Left hindlimb (tissue), 1 donor: ENCODE data around the gene MSS51.

Source experiments
- DNase-seq: peaks from one replicate; pipeline ENCODE4 v3.0.0-alpha.2; 2018

Gene MSS51

GRCh38 chr10:73433538-73433867, at the start of gene MSS51:
Gene MSS51 (minus strand): TSS chr10:73433561. CDS start chr10:73428284, 5,277 bp downstream.
- no peak for DNase-seq

GRCh38 chr10:73480158-73480557, 46.8 kb upstream of the MSS51 start:
- DNase-seq, result no peak

GRCh38 chr10:73478636-73479035, 45.3 kb upstream of the MSS51 start:
- no peak for DNase-seq

GRCh38 chr10:73471226-73471625, 37.9 kb upstream of the MSS51 start:
- no peak for DNase-seq

GRCh38 chr10:73469579-73469978, 36.2 kb upstream of the MSS51 start:
- DNase-seq, result no peak

DNA sequence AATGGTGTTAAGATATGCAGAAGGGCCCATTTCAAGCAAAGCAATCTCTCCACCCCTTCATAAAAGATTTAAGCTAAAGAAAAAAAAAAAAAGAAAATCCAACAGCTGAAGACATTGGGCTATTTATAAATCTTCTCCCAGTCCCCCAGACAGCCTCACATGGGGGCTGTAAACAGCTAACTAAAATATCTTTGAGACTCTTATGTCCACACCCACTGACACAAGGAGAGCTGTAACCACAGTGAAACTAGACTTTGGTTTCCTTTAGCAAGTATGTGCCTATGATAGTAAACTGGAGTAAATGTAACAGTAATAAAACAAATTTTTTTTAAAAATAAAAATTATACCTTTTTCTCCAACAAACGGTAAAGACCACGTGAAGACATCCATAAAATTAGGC, 33.8 kb upstream of the MSS51 start:
- no peak for DNase-seq

DNA sequence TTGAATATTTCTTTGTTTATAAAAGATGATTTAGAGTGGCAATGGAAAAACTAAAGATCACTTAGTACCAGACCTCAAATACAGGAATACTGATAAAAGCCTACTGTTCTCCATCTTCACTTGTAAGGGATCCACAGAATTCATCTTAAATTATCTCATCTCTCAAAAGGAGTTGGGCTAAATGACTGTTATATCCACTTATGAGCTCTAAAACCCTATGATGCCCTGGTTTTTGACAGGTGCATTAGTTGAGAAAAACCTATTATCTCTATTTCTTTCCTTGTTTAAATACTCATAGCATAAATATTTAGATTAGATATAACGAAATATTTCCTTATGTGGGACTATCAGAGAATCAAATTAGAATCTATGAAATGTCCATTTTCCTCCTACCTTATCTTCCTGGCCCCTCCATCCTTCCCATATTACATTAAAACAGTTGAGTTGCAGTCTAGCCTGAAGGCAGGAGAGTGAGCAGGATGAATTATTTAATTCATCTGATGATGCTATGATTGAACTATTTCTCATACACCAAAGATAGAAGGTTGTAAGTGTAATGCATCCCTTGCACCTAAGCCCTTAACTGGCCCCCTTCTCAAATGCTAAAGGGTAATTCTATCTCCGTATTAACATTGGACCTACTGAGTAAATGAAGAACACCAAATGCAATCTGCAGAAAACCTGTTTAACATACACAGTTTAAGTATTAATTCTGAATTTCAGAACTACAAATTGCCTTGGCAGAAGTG, 32.8 kb upstream of the MSS51 start:
- DNase-seq, result no peak

DNA sequence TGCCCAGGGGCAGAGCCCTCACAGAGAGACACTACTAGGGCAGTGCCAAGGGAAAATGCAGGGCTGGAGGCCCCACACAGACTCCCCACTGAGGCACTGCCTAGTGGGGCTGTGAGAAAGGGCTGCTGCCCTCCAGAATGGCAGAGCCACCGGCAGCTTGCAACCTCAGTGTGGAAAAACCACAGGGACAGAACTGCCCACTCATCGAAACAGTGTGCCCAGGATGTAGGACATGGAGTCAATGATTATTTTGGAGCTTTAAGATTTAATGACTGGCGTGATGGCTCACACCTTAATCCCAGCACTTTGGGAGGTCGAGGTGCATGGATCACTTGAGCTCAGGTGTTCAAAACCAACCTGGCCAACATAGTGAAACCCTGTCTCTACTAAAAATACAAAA, 27.5 kb upstream of the MSS51 start:
- no peak for DNase-seq

GRCh38 chr10:73459683-73460314, 26.4 kb upstream of the MSS51 start:
- no peak for DNase-seq

DNA sequence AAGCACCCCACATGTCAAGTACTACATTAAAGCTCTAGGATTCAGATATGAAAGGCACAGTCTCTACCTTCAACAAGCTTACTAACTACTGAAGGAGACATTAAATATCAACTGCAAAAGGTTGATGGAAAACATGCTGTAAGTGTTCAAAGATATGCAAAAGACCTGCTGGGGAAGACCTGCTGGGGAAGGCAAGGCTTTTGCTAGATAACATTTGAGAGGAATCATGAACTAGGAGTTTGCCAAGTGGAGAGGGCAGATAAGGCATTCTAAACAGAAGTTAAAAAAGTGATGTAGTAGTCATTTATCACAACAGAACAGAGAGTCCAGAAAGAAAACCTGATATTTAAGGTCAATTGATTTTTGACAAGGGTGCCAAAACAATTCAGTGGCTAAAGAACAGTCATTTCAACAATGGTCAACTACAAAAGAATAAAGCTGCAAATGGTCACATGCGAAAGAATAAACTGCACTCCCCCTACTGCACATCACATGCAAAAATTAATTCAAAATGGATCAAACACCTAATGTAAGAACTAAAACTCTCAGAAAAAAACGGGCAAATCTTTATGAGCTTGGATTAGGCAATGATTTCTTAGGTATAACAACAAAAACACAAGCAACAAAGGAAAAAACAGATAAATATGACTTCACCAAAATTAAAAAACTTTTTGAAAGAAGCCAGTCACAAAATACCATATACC, 23.0 kb upstream of the MSS51 start:
- no peak for DNase-seq

DNA sequence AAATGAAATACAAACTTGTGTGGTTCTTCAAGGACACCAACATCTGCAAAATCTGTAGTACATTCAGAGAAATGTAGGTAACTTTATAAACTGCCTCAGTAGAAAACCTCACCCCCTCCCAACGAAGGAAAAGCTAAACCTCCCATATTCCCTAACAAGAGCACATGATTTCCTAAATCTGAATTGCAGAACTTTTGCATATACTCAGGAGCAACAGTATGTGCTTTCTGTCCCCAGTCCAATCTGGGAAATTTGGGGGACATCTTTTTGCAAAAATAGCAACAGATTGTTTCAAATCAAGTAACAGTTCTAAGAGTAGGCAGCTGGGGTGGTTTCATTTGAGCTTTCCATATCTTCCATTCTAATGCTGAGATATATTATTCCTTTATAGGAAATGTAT, 15.8 kb upstream of the MSS51 start:
- DNase-seq, result no peak

DNA sequence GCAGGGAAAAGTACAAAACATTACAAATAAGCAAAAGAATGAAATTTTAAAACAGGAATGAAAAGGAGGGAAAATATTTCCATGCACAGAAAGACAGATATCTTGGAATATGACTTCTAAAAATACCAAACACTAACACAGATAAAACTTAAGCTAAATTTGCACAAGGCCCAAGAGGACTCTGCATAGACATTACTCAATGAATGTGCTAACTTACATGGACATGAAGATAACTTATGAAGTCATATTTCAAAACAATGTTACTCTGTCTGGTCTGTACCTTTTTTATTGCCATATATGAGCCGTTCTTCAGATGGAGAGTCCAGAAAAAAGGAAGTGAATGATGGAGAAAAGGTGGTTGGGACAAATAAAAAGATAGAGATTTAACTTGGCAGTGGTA, 15.0 kb upstream of the MSS51 start:
- DNase-seq, result no peak

DNA sequence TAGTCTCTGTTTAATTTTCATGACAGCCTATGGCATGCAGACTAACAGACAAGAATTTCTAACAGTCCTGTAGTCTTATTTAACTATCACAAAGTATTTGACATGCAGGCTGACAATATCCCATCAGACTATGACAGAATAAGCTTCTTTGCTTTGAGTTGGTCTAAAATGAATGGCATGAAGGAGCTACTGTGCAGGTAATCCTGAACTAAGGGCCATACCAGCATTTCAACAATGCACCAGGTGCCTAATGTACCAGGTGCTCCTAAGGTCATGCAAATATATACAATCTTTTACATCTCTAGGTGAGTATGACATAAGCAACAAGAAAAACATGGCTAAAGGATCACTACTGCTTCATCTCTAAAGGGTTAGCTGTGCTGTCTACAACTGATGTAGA, 13.6 kb upstream of the MSS51 start:
- no peak for DNase-seq

DNA sequence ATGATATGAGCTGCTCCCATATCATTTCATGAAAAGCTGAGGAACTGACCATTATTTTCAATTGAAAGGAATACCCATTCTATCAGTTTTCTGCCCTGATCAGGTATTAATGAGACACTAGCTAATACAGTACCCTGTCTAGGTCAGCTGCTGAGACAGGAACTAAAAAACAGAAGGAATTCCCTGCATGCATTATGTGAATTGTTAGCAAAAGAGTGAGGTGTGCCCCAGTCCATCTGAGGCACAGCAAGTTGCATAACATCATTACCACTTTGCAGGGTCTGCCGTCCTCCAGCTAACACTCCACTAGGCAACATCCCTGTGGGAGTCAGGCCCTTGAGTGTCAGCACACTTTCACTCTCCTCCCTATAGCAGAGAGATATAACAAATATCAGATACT, 11.1 kb upstream of the MSS51 start:
- no peak for DNase-seq

DNA sequence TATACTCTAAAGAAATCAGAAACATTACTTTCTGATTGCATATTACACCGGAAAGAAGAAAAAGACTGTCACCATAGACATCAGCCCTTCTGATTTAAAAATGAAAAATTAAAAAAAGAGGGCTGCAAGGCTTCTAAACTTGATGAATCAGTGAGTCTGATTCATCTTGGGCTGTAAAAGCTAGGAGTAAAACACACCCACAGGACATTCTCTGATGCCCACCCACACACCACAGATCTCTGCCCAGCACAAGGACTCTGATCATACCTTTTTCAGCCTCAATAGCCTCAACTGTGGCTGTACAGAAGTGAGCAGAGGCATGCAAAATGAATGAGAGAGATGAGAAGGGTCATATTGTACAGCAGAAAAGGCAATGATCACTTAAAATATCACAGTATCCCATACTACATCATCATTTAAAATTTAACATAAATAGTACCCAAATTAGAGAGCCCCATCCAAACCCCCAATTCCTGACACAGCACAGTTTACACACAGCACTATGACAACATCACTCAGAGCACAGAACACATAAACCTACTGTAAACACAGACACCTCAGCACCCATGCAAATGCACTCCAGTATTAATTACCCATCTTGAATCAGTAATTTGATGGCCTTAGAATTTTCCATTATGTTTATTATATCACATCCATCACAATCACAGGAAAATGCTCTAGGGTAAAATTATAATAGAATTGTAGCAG, 6.4 kb upstream of the MSS51 start:
- DNase-seq, result no peak

GRCh38 chr10:73439055-73439454, 5.7 kb upstream of the MSS51 start:
- DNase-seq, result no peak

- DNase-seq, result no peak
Observed at GRCh38 chr10:73432646-73433537, 469 bp downstream of the MSS51 start.

DNA sequence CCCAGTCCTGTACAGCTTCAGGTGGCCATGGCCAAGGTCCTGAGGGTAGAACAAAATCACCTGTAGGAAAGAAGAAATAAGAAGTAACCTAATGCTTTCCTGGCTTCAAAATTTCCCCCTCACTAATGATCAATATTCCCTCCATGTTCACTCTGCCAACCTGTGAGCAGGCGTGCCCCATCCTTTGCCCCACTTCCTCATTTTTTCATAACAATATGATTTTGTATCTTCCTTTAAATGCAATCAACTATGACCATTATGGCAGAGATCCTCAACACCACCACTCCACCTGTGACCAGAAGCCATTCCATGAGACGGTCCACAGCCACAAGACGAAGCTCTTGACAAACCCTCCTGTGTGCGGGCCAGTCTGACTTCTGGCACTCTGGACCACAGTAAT, 7.0 kb downstream of the MSS51 start:
- no peak for DNase-seq

- DNase-seq, result no peak
Observed at GRCh38 chr10:73424478-73424877, 8.9 kb downstream of the MSS51 start.

DNA sequence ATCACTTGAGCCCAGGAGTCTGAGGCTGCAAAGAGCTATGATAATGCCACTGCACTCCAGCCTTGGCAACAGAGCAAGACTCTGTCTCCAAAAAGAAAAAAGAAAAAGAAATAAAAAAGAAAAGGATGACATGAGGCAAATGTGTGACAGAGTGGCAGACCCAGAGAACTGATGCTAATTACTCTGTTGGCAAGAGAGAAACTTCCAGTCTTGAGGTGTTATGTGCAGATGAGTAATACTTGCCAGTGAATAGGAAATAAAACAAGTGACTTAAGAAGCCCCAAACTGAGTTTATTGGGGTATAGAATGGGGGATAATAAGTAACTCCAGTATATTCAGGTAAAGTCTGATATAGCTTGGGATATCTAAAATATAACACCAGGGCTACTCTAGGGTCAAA, 10.1 kb downstream of the MSS51 start:
- no peak for DNase-seq

- DNase-seq, result no peak
Observed at GRCh38 chr10:73416571-73416970, 16.8 kb downstream of the MSS51 start.

DNA sequence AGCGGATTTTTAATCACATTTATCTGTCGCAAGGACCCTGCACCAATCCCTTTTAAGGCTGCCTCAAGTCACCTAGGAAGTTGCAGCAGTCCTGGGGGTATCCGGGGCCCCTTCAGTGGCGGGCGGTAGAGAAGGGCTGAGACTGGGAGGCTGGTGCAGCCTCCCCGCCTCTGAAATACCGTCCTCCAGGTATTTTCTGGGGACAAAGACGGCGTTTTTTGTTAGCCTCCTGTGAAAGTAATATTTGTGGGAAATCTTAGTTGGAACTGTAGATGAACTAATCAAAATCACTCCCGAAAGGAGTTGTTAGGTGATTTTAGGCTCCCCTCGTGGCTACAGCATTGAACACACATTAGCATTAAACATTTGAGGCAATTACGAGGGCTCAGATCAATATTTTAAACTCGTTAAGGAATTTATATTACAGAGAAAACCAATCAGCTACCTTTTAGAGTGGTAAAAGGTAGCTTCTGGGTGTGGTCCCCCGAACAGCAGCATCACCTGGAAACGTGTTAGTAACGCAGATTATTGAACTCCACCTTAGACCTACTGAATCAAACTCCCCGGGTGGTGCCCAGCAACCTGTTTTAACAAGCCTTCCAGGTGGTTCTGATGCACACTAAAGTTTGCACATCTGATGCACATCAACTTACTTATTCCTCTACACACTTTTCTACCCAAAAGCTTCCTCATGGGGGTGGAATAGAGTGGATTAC, 19.0 kb downstream of the MSS51 start:
- no peak for DNase-seq
